Measurements from ENCODE around the gene RASAL1.

The RASAL1 gene

DNA sequence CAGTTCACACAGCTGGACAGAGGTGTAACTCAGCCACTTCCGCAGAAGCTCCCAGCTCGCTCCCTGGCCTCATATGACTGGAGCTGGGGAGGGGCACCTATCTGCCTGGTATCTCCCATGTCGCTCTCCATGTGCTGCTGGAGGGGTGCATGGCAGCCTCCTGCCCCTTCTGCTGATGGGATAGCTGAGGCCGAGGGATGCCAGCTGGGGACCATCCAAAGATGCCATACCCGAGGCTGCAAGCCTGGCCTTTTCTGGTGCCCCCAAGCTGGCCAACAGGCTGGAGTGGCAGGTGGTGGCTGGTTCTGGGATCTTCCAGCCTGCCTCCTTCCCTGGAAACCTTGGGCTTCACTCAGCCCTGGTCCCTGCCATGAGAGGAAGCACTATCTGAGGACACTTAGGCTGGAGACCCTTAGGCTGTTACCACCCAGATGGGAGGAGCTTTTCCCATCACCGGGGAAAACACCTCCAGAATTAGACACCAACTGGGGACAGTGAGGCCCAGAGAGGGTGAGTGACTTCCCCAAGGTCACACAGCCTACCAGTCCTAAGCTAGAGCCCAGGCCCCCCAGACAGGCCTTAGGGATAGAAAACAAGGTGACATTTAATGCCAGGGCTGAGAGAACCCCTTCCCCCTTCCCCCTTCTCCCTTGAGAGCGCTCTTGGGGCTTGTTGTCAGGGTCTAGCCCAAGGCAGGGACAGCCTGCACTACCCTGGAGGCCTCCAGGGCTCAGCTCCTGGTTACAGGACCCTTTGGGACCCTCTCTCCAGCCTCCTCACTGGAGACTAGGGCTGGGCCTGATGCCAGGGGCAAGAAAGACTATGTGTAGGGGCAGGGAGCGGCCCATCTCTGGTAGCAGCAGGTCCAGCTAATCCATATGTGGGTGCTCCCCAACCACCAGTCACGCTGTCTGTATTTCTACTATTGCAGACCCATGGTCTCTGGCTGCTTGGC lies 71.9 kb downstream of the RASAL1 start:
- H3K4me1 ChIP-seq (ENCODE audit: control insufficient read depth, insufficient read depth, low read length) = no peaks in the 10 kb centered on the region
- peaks cover 66% of the 10 kb centered on the region for H3K27me3 ChIP-seq (ENCODE audit: control insufficient read depth, insufficient read depth, low read length)
- no peak overlapping the region for H3K4me2 ChIP-seq (ENCODE audit: low read length)
- no peaks in the 10 kb centered on the region for H3K36me3 ChIP-seq (ENCODE audit: insufficient read depth, low read length)
- H3K9me3 ChIP-seq (replicated peaks; ENCODE audit: low read length) = no peaks in the 10 kb centered on the region
- no peak overlapping the region for H3K4me3 ChIP-seq (ENCODE audit: low read length)
- H3K9ac ChIP-seq (ENCODE audit: low read depth, low read length) = no peak overlapping the region

DNA sequence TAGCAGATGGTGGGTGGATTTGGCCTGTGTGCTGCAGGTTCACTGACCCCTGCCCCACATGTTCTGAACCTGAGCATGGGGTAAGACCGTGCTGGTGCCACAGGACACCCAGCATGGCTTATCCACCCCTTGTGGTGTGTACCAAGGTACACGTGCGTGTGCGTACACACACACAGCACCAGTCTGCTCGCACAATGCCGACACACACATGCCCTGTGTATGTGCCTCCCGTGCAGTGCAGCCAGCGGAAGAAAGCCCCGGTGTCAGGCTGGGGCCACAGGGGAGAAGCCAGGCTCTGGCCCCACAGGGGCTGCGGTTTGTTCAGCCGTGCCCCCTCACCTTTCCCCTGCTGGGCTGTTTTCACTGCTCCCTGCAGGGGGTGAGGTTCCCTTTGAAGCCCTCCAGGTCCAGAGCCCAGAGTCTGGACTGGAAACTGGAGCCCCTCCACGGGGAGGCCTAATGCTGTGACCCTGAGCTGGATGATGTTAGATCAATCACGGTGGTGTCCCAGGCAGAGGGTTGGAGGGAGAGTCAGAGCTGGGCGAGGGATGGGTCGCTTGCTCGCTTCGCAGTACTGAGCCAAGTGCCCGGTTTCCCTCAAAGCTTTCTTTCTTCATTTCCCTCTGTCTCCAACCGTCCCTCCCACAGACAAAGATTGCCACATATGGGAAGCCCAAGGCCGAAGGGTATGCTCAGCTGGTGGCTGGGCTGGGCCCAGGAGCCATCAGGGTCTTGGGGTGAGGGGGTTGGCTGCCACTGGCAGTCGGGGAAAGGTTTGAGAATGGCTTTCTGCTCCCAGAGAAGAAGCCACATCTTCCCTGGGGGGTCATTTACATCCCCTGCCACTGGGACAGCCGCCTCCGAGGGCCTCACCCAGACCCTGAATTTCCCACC lies 72.8 kb downstream of the RASAL1 start:
- no peak overlapping the region for H3K9ac ChIP-seq (ENCODE audit: low read depth, low read length)
- peaks cover 67% of the 10 kb centered on the region for H3K27me3 ChIP-seq (ENCODE audit: control insufficient read depth, insufficient read depth, low read length)
- no peaks in the 10 kb centered on the region for H3K4me1 ChIP-seq (ENCODE audit: control insufficient read depth, insufficient read depth, low read length)
- no peaks in the 10 kb centered on the region for H3K9me3 ChIP-seq (replicated peaks; ENCODE audit: low read length)
- H3K36me3 ChIP-seq (ENCODE audit: insufficient read depth, low read length) = no peaks in the 10 kb centered on the region
- no peak overlapping the region for H3K4me3 ChIP-seq (ENCODE audit: low read length)
- no peak overlapping the region for H3K4me2 ChIP-seq (ENCODE audit: low read length)

- Histone ChIP-seq H3K36me3 (ENCODE audit: insufficient read depth, low read length) (no peaks in the 10 kb centered on the region), H3K9ac (ENCODE audit: low read depth, low read length) (no peak overlapping the region), H3K9me3 (replicated peaks; ENCODE audit: low read length) (no peaks in the 10 kb centered on the region), H3K4me2 (ENCODE audit: low read length) (no peak overlapping the region), H3K4me1 (ENCODE audit: control insufficient read depth, insufficient read depth, low read length) (no peaks in the 10 kb centered on the region), H3K4me3 (ENCODE audit: low read length) (no peak overlapping the region), H3K27me3 (ENCODE audit: control insufficient read depth, insufficient read depth, low read length) (peaks cover 70% of the 10 kb centered on the region)
These were observed 74.4 kb downstream of the RASAL1 start for GRCh38 chr12:113061061-113061694.

DNA sequence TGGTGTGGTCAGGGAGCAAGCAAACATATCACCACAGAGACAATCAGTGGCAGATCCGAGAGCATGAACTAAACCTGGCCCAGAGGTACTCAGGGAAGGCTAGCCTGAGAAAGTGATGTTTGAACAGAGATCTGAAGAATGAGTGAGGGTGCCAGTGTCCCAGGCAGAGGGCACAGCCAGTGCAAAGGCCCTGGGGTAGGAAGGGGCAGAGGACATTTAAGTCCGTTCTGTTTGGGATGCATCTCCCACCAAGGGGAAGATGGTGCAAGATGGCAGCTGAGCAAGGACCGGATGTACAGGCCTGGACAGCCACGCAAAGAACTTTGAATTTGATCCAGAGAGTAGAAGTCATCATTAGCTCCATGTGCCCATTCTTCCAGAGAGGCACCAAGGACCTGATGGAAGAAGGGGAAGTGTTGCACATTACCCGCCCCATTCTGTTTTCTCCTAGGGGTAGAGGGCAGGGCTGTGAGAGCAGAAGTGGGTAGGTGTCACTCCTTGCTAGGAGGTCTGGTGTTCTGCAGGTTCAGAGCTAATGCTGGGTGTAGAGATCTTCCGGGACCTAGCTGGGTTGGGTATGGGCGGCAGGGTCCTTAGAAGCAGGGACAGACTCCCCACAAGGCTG lies 75.1 kb downstream of the RASAL1 start:
- H3K36me3 ChIP-seq (ENCODE audit: insufficient read depth, low read length) = no peaks in the 10 kb centered on the region
- no peak overlapping the region for H3K4me2 ChIP-seq (ENCODE audit: low read length)
- no peaks in the 10 kb centered on the region for H3K9me3 ChIP-seq (replicated peaks; ENCODE audit: low read length)
- H3K4me3 ChIP-seq (ENCODE audit: low read length) = no peak overlapping the region
- peaks cover 78% of the 10 kb centered on the region for H3K27me3 ChIP-seq (ENCODE audit: control insufficient read depth, insufficient read depth, low read length)
- no peaks in the 10 kb centered on the region for H3K4me1 ChIP-seq (ENCODE audit: control insufficient read depth, insufficient read depth, low read length)
- H3K9ac ChIP-seq (ENCODE audit: low read depth, low read length) = no peak overlapping the region

DNA sequence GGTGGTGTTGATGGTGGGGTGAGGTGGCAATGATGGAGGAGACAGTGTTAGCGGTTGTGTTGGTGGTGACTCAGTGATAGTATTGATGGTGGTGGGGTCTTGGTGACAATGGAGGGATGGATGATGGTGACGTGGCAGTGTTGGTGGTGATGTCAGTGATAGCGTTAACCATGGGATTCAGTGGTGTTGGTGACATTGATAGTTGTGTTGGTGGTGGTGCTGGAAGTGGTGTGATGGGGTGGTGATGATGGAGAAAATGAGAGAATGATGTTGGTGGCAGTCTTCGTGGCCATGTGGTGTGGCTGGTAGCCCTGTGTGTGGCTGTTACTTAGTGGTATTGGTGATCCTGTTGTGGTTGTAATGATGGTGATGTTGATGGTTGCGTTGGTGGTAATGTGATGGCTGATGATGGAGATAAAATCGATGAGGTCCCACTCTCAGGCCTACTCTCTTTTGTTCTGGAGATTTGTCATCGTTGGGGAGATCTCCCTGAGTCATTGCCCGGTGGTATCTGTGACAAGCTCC lies 76.4 kb downstream of the RASAL1 start:
- peaks cover 81% of the 10 kb centered on the region for H3K27me3 ChIP-seq (ENCODE audit: control insufficient read depth, insufficient read depth, low read length)
- H3K9me3 ChIP-seq (replicated peaks; ENCODE audit: low read length) = no peaks in the 10 kb centered on the region
- H3K9ac ChIP-seq (ENCODE audit: low read depth, low read length) = no peak overlapping the region
- no peaks in the 10 kb centered on the region for H3K4me1 ChIP-seq (ENCODE audit: control insufficient read depth, insufficient read depth, low read length)
- H3K4me3 ChIP-seq (ENCODE audit: low read length) = no peak overlapping the region
- H3K4me2 ChIP-seq (ENCODE audit: low read length) = no peak overlapping the region
- no peaks in the 10 kb centered on the region for H3K36me3 ChIP-seq (ENCODE audit: insufficient read depth, low read length)

GRCh38 chr12:113058553-113058952 lies 77.0 kb downstream of the RASAL1 start:
- Histone ChIP-seq H3K36me3 (ENCODE audit: insufficient read depth, low read length) (no peaks in the 10 kb centered on the region), H3K4me1 (ENCODE audit: control insufficient read depth, insufficient read depth, low read length) (no peaks in the 10 kb centered on the region), H3K27me3 (ENCODE audit: control insufficient read depth, insufficient read depth, low read length) (peaks cover 78% of the 10 kb centered on the region), H3K9me3 (replicated peaks; ENCODE audit: low read length) (no peaks in the 10 kb centered on the region), H3K9ac (ENCODE audit: low read depth, low read length) (no peak overlapping the region), H3K4me2 (ENCODE audit: low read length) (no peak overlapping the region), H3K4me3 (ENCODE audit: low read length) (no peak overlapping the region)

DNA sequence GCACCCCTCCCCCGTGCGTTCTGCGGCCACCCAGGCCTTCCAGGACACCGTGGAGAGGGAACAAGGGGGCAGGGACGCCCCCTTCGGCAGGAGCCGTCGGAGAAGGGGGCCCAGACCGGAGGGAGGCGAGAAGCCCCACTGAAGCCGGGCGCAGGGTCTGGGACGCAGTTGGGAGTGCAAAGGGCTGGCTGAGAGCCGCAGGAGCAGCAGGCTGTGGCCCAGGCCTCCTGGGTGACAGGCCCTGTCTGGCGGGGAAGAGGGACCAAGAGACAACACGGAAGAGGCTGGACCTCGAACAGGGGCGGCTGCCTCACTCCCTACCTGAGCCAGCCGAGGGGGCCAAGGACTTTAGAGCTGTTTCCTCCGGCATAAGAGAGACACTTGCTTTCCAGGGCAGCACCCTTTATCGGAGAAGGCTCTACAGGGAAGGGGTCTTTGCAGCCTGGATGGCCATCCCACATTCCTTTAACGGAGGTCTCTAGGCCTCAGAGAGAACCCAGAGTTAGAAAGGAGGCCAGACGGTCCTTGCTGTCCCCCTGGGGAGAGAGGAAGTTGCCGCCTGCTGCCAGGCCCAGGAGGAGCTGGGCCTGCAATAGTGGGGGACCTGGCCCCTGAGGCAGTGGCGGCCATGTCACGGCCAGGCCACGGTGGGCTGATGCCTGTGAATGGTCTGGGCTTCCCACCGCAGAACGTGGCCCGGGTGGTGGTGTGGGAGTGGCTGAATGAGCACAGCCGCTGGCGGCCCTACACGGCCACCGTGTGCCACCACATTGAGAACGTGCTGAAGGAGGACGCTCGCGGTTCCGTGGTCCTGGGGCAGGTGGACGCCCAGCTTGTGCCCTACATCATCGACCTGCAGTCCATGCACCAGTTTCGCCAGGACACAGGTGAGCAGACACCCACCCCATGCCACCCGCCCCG lies 77.7 kb downstream of the RASAL1 start:
- Histone ChIP-seq H3K9ac (ENCODE audit: low read depth, low read length) (no peak overlapping the region), H3K4me1 (ENCODE audit: control insufficient read depth, insufficient read depth, low read length) (no peaks in the 10 kb centered on the region), H3K4me3 (ENCODE audit: low read length) (no peak overlapping the region)

GRCh38 chr12:113056631-113057488 lies 78.7 kb downstream of the RASAL1 start, which contains the start of gene DTX1:
DTX1 (plus strand) TSS chr12:113056730; CDS start chr12:113058193, 1,463 bp downstream.
- peaks cover 68% of the 10 kb centered on the region for H3K27me3 ChIP-seq (ENCODE audit: control insufficient read depth, insufficient read depth, low read length)
- peak within 1 kb of the TSS; percentile 13 for H3K4me3 ChIP-seq (ENCODE audit: low read length)
- H3K36me3 ChIP-seq (ENCODE audit: insufficient read depth, low read length) = no peaks in the 10 kb centered on the region
- peak within 1 kb of the TSS; percentile 54 for H3K4me2 ChIP-seq (ENCODE audit: low read length)
- H3K9ac ChIP-seq (ENCODE audit: low read depth, low read length) = no peak within 1 kb of the TSS
- no peaks in the 10 kb centered on the region for H3K4me1 ChIP-seq (ENCODE audit: control insufficient read depth, insufficient read depth, low read length)
- no peaks in the 10 kb centered on the region for H3K9me3 ChIP-seq (replicated peaks; ENCODE audit: low read length)

More for the DNA sequence above, 77.7 kb downstream of the RASAL1 start:
- Histone ChIP-seq H3K27me3 (ENCODE audit: control insufficient read depth, insufficient read depth, low read length) (peaks cover 74% of the 10 kb centered on the region), H3K9me3 (replicated peaks; ENCODE audit: low read length) (no peaks in the 10 kb centered on the region), H3K36me3 (ENCODE audit: insufficient read depth, low read length) (no peaks in the 10 kb centered on the region), H3K4me2 (ENCODE audit: low read length) (no peak overlapping the region)

- Histone ChIP-seq H3K27me3 (ENCODE audit: control insufficient read depth, insufficient read depth, low read length) (peaks cover 69% of the 10 kb centered on the region), H3K9ac (ENCODE audit: low read depth, low read length) (no peak overlapping the region)
These were observed 79.3 kb downstream of the RASAL1 start for GRCh38 chr12:113056381-113056630.

More at GRCh38 chr12:113056381-113056630, 79.3 kb downstream of the RASAL1 start:
- Histone ChIP-seq H3K4me2 (ENCODE audit: low read length) (peak overlapping the region; percentile 54), H3K4me1 (ENCODE audit: control insufficient read depth, insufficient read depth, low read length) (no peaks in the 10 kb centered on the region), H3K36me3 (ENCODE audit: insufficient read depth, low read length) (no peaks in the 10 kb centered on the region), H3K4me3 (ENCODE audit: low read length) (no peak overlapping the region), H3K9me3 (replicated peaks; ENCODE audit: low read length) (no peaks in the 10 kb centered on the region)
